Fibroblast of mammary gland (primary cell): ENCODE measurements around the gene TOB2.
"Not testable (repeated sequence)": the region's sequence is repeated elsewhere in the genome, so short reads cannot be mapped to it uniquely, and the experiment has no call there.

ENCODE experiments used
- DNase-seq: peaks from one replicate; pipeline ENCODE4 v3.0.0-alpha.2; 2010; ENCODE audit warnings: low read depth
- H3K4me3 ChIP-seq: 2 replicates; pipeline ENCODE4 v1.5.1; 2011; ENCODE audit warnings: low read depth, mild to moderate bottlenecking, low read length, moderate library complexity; ENCODE audit not compliant: control insufficient read depth
- CTCF ChIP-seq: conservative IDR thresholded peaks from 2 replicates; pipeline ENCODE4 v1.5.1; 2011; ENCODE audit warnings: low read depth, low read length, inconsistent platforms; ENCODE audit not compliant: control insufficient read depth, insufficient read depth

Gene TOB2

DNA sequence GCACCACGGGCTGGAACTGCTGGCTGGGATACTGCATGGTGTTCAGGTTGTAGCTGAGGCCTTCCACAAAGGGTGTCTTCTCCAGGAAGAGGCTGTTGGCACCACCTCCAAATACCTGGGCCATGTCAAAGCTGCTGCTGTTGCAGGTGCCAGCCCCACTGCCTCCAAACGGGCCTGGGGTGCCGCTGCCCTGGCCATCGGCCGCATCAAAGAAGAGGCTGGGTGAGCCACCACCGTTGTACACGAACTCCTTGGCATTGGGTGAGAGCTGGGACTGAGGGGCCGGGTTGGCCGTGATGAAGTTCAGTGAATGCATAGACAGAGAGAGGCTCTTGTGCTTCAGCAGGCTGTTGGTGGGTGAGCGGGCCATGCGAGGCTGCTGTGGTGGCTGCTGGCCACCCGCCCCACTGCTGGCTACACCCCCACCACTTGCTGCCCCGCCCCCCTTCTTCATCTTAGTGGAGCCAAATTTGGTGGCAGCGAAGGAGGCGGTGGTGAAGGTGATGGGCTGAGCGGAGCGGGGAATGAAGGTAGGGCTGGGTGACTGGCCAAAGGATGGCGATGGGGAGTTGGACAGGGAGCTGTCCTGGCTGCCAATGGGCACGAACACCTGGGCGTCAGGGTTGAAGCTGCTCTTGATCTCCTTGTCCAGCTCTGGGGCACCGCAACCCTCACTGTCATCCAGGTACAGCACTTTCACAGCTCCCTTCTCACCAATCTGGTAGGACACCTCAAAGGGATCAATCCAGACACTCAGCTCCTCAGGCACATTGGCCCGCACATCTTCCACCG, 10.1 kb downstream of the TOB2 start:
- no peak for TF ChIP-seq CTCF
- H3K4me3 ChIP-seq, result no peak overlapping the region
- no peak for DNase-seq

DNA sequence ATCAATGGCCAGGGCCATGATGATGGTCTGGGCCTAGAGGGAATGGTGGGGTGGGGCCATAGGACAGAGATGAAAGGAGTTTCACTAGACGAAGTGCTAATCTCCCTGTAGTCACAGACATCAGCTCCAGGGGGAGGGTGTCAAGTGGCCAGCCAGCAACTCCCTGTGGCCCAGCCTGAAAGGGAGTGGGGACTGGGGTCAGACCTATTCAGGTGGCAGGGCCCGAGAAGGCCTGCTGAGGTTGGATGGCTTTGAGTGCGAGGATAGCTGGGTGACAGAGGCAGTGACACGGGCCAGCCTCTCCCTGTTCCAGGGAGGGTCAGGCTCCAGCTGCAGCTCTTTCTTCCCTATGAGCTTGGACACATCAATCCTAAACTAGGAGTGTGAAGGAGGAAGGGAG, 11.0 kb downstream of the TOB2 start:
- TF ChIP-seq CTCF, result no peak
- no peak for DNase-seq
- H3K4me3 ChIP-seq, result no peak overlapping the region

- DNase-seq, H3K4me3 ChIP-seq: not testable (repeated sequence)
Observed at GRCh38 chr22:41434361-41435003, 12.1 kb downstream of the TOB2 start.

DNA sequence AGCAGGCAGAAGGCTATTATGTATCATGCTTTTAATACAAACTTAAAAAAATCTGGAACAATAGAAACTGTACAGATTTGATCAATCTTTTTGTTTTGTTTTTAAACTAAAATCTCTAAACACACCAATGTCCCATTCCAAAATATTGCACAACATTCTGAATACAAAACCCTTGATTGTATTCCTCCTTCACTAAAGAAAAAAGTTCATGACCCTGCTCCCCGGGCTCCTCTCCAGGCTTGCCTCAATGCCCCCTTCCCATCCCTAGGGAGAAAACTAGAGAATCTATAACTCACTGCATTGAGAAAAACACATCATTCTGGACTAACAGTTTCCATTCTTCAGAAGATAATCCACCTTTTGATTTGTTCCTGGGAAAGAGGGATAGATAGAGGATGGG, 13.1 kb downstream of the TOB2 start:
- not testable (repeated sequence) for H3K4me3 ChIP-seq, DNase-seq

DNA sequence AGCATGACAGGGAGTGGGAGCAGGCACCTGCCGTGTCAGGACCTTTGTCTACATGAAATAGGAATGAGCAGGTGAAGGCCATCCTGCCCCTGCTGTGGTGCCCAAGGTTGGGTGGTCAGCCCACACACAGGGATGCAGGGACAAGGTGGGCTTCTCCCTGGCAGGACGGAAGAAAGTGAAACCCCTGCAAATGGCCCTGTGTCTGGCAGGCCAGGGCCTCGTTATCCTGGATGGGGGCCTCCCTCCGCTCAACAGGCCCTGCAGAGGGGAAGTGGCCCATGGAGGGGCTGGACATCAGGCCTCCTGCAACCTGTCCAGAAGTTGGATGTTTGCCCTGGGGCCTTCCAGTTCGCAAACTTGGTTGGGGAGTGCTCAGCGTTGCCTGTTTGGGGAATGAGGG, 14.9 kb downstream of the TOB2 start:
- no peak overlapping the region for H3K4me3 ChIP-seq
- DNase-seq, result no peak
- TF ChIP-seq CTCF, result no peak

DNA sequence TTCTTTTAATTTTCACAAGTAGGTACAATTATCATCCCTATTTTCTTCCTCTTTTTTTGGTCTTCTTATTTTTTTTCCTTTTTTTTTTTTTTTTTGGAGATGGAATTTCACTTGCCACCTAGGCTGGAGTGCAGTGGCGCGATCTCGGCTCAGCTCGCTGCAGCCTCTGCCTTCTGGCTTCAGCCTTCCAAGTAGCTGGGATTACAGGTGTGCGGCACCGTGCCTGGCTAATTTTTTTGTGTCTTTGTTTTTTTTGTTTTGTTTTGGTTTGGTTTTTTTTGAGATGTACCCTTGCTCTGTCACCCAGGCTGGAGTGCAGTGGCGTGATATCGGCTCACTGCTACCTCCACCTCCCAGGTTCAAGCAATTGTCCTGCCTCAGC, 16.7 kb downstream of the TOB2 start:
- DNase-seq, result no peak
- TF ChIP-seq CTCF, result no peak
- no peak overlapping the region for H3K4me3 ChIP-seq

GRCh38 chr22:41429232-41429950, 17.2 kb downstream of the TOB2 start:
- DNase-seq, result no peak
- no peak overlapping the region for H3K4me3 ChIP-seq
- no peak for TF ChIP-seq CTCF
